Mesendoderm (in vitro differentiated cells): ENCODE results near the gene SDK2.

Source experiments
- DNase-seq: peaks from one replicate; pipeline ENCODE4 v3.0.0; 2013
- H2AK5ac ChIP-seq: 2 replicates; pipeline ENCODE4 v1.6.1; 2013; ENCODE audit warnings: low read length, inconsistent platforms
- H2BK120ac ChIP-seq: 2 replicates; pipeline ENCODE4 v1.6.1; 2013; ENCODE audit warnings: low read depth, mild to moderate bottlenecking, low read length, moderate library complexity, mixed read lengths
- H2BK15ac ChIP-seq: replicated peaks from 2 replicates; pipeline ENCODE4 v1.6.1; 2013; ENCODE audit warnings: low read depth, mild to moderate bottlenecking, moderate library complexity
- H2BK5ac ChIP-seq: 2 replicates; pipeline ENCODE4 v1.6.1; 2013; ENCODE audit warnings: low read length, inconsistent platforms
- H3K18ac ChIP-seq: 2 replicates; pipeline ENCODE4 v1.6.1; 2013; ENCODE audit warnings: mild to moderate bottlenecking, low read length, mixed read lengths
- H3K23ac ChIP-seq: one replicate; pipeline ENCODE4 v1.6.1; 2013; ENCODE audit warnings: low read length
- H3K27ac ChIP-seq: 2 replicates; pipeline ENCODE4 v1.5.1; 2013; ENCODE audit warnings: low read depth, mild to moderate bottlenecking, inconsistent platforms, low read length, moderate library complexity
- H3K27me3 ChIP-seq: 2 replicates; pipeline ENCODE4 v1.6.1; 2013; ENCODE audit warnings: low read length, control low read depth, mild to moderate bottlenecking, inconsistent platforms; ENCODE audit not compliant: insufficient read depth, poor library complexity
- H3K36me3 ChIP-seq: 2 replicates; pipeline ENCODE4 v1.6.1; 2013; ENCODE audit warnings: low read length, inconsistent platforms; ENCODE audit not compliant: control insufficient read depth, insufficient read depth
- H3K4ac ChIP-seq: one replicate; pipeline ENCODE4 v1.6.1; 2013; ENCODE audit warnings: low read depth, mild to moderate bottlenecking, low read length, moderate library complexity
- H3K4me1 ChIP-seq: 2 replicates; pipeline ENCODE4 v1.6.1; 2013; ENCODE audit warnings: low read depth, low read length, inconsistent platforms; ENCODE audit not compliant: control insufficient read depth
- H3K4me2 ChIP-seq: 2 replicates; pipeline ENCODE4 v1.6.1; 2013; ENCODE audit warnings: low read length
- H3K4me3 ChIP-seq: 2 replicates; pipeline ENCODE4 v1.5.1; 2013; ENCODE audit warnings: mild to moderate bottlenecking, low read length
- H3K56ac ChIP-seq: one replicate; pipeline ENCODE4 v1.6.1; 2013; ENCODE audit warnings: low read length
- H3K79me1 ChIP-seq: 2 replicates; pipeline ENCODE4 v1.6.1; 2013; ENCODE audit warnings: low read length, inconsistent platforms
- H3K79me2 ChIP-seq: 2 replicates; pipeline ENCODE4 v1.6.1; 2013; ENCODE audit warnings: mild to moderate bottlenecking, low read length; ENCODE audit not compliant: control insufficient read depth, insufficient read depth
- H3K9ac ChIP-seq: 2 replicates; pipeline ENCODE4 v1.6.1; 2013; ENCODE audit warnings: low read length, inconsistent platforms
- H4K5ac ChIP-seq: one replicate; pipeline ENCODE4 v1.6.1; 2013; ENCODE audit warnings: low read length
- H4K8ac ChIP-seq: one replicate; pipeline ENCODE4 v1.6.1; 2013; ENCODE audit warnings: low read depth, mild to moderate bottlenecking, control low read depth, low read length, moderate library complexity
- WGBS: extraction: QIAGEN DNeasy Blood & Tissue Kit; methylation state at CpG from one replicate; pipeline ENCODE4 v1.1.7; 2013; ENCODE audit warnings: low lambda C conversion rate, missing lambda C conversion rate; ENCODE audit not compliant: insufficient coverage; ENCODE audit errors: extremely low coverage; 5-methylcytosine and 5-hydroxymethylcytosine counted together

Gene SDK2

GRCh38 chr17:73437826-73438225, 206.4 kb downstream of the SDK2 start:
- Histone ChIP-seq H3K27me3 (no peaks in the 10 kb centered on the region), H2AK5ac (no peak overlapping the region), H3K18ac (no peak overlapping the region), H3K4me3 (no peak overlapping the region), H3K36me3 (no peaks in the 10 kb centered on the region), H3K23ac (peak overlapping the region; percentile 66), H3K79me1 (no peaks in the 10 kb centered on the region), H4K5ac (no peak overlapping the region), H3K79me2 (no peaks in the 10 kb centered on the region), H3K9ac (no peak overlapping the region), H2BK15ac (no peak overlapping the region), H2BK5ac (no peak overlapping the region), H3K56ac (no peak overlapping the region), H3K27ac (no peak overlapping the region), H4K8ac (no peak overlapping the region), H3K4ac (no peak overlapping the region), H2BK120ac (no peak overlapping the region), H3K4me1 (no peaks in the 10 kb centered on the region), H3K4me2 (no peak overlapping the region)
- DNase-seq: no peak
- WGBS: no CpG with 5 or more reads among the region's 16 CpGs

DNA sequence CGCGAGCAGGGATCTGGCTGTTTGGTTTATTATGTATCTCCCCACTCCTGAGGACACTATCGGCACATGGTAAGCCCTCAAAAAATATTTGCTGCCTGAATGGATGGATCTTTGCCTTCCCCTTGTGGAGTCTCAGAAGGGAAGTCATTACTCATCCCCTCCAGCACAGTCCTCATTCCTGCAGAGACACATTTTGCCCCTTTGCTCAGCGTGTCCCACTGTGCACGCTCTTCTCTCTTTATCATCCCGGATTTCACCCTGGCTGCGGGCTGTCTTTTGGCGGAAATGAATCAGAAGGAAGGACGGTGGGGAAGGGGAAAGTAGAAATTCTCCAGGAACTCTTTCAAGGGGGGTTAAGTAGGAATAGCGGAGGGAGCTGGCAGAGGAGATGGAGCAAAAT, 207.3 kb downstream of the SDK2 start:
- no peaks in the 10 kb centered on the region for H3K79me2 ChIP-seq
- H3K18ac ChIP-seq: no peak overlapping the region
- no peak for DNase-seq
- no peak overlapping the region for H3K56ac ChIP-seq
- H3K23ac ChIP-seq: peak overlapping the region; percentile 73
- H3K27ac ChIP-seq: no peak overlapping the region
- no peak overlapping the region for H4K8ac ChIP-seq
- H2BK5ac ChIP-seq: no peak overlapping the region
- no CpG with 5 or more reads among the region's 10 CpGs for WGBS
- no peak overlapping the region for H3K4ac ChIP-seq
- H3K36me3 ChIP-seq: no peaks in the 10 kb centered on the region
- no peak overlapping the region for H2AK5ac ChIP-seq
- no peak overlapping the region for H3K4me2 ChIP-seq
- H3K79me1 ChIP-seq: no peaks in the 10 kb centered on the region
- H4K5ac ChIP-seq: no peak overlapping the region
- H3K27me3 ChIP-seq: no peaks in the 10 kb centered on the region
- H2BK120ac ChIP-seq: no peak overlapping the region
- H3K4me3 ChIP-seq: no peak overlapping the region
- H3K9ac ChIP-seq: no peak overlapping the region
- no peaks in the 10 kb centered on the region for H3K4me1 ChIP-seq
- no peak overlapping the region for H2BK15ac ChIP-seq

DNA sequence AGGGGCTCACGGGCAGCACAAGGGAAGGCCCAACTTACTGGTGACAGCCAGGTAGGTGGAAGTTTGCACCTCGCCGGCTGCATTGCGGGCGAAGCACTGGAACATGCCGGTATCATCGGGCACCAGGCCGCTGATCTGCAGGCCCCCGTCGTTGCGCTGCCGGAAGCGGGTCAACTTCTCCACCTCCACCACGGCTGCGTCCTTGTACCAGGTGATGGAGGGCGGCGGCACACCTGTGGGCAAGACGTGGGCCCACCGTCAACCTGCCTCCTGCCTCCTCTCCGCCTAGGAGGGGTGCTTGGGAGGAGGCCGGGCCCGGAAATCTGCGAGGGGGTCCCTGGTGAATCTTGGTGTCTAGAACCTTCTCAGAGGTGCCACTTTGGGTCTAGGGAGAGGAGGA, 208.8 kb downstream of the SDK2 start:
- no peak overlapping the region for H2AK5ac ChIP-seq
- no peak overlapping the region for H3K4ac ChIP-seq
- H3K27me3 ChIP-seq: no peaks in the 10 kb centered on the region
- no peak overlapping the region for H3K56ac ChIP-seq
- no peak overlapping the region for H2BK120ac ChIP-seq
- no peak overlapping the region for H3K23ac ChIP-seq
- no peak overlapping the region for H3K9ac ChIP-seq
- no CpG with 5 or more reads among the region's 23 CpGs for WGBS
- H3K79me1 ChIP-seq: no peaks in the 10 kb centered on the region
- H3K79me2 ChIP-seq: no peaks in the 10 kb centered on the region
- H4K8ac ChIP-seq: no peak overlapping the region
- no peak overlapping the region for H2BK5ac ChIP-seq
- no peak overlapping the region for H2BK15ac ChIP-seq
- H3K18ac ChIP-seq: no peak overlapping the region
- H3K36me3 ChIP-seq: no peaks in the 10 kb centered on the region
- H3K4me1 ChIP-seq: no peaks in the 10 kb centered on the region
- no peak for DNase-seq
- H3K4me3 ChIP-seq: no peak overlapping the region
- H4K5ac ChIP-seq: no peak overlapping the region
- no peak overlapping the region for H3K4me2 ChIP-seq
- no peak overlapping the region for H3K27ac ChIP-seq

DNA sequence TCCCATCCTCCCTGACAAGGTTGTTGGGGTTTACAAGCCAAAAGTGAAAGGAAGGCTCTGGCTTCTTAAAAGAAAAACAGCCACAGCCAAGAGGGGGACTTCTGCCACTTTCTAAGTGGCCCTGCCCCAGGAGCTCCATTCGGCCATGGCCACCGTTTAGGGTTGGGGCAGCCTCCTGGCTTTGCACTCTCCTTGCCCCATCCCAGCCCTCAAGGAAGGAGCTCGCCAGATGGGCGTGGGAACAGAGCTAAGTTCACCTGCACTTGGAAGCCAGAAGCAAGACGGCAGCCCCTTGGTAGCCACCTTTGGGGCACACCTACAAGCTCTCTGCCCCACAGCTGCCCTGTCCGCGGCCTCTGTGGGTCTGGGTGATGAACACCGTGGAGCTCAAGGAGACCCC, 210.1 kb downstream of the SDK2 start:
- no peak for DNase-seq
- Histone ChIP-seq H4K5ac (no peak overlapping the region), H3K79me1 (no peaks in the 10 kb centered on the region), H3K79me2 (no peaks in the 10 kb centered on the region), H4K8ac (no peak overlapping the region), H3K4me3 (no peak overlapping the region), H3K18ac (no peak overlapping the region), H3K4ac (no peak overlapping the region), H3K27me3 (no peaks in the 10 kb centered on the region), H2AK5ac (no peak overlapping the region), H3K4me1 (no peaks in the 10 kb centered on the region), H2BK120ac (no peak overlapping the region), H2BK5ac (no peak overlapping the region), H3K27ac (no peak overlapping the region), H3K9ac (no peak overlapping the region), H3K56ac (no peak overlapping the region), H2BK15ac (no peak overlapping the region), H3K36me3 (no peaks in the 10 kb centered on the region), H3K4me2 (no peak overlapping the region), H3K23ac (no peak overlapping the region)
- no CpG with 5 or more reads among the region's 8 CpGs for WGBS

- H3K27me3 ChIP-seq: no peaks in the 10 kb centered on the region
- no peak overlapping the region for H3K4ac ChIP-seq
These were observed 210.7 kb downstream of the SDK2 start for GRCh38 chr17:73433501-73433900.

DNA sequence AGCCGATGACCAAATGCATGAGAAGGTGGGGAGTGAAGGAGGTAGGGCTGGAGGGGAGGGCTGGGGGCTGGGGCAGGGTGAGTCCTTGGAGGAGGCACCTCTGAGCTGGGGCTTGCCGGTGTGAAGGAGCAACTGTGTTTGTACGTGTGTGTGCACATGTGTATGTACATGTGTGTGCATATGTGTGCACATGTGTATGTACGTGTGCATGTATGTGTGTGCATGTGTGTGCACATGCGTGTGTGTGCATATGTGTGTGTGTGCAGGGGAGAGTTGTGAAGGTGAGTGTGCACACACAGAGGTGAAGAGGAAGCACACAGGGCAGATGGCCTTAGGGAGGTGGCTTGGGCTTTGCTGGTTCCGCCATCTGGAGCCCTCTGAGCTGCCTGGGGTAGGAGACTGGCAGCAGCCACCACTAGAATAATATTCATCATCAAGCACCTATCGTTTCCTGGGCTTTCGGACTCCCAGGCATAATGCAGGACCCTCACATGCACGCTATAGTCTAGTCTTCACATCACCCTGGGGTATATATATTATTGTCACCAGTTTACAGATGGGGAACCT, 211.5 kb downstream of the SDK2 start:
- Histone ChIP-seq H3K4ac (no peak overlapping the region), H2AK5ac (no peak overlapping the region), H3K4me2 (no peak overlapping the region), H3K79me1 (no peaks in the 10 kb centered on the region), H3K23ac (no peak overlapping the region), H3K4me1 (no peaks in the 10 kb centered on the region), H3K4me3 (no peak overlapping the region), H2BK120ac (no peak overlapping the region), H3K36me3 (no peaks in the 10 kb centered on the region), H3K27ac (no peak overlapping the region), H3K79me2 (no peaks in the 10 kb centered on the region), H4K8ac (no peak overlapping the region), H2BK15ac (no peak overlapping the region), H3K9ac (no peak overlapping the region), H3K56ac (no peak overlapping the region), H3K27me3 (no peaks in the 10 kb centered on the region), H3K18ac (no peak overlapping the region), H2BK5ac (no peak overlapping the region), H4K5ac (no peak overlapping the region)
- no peak for DNase-seq
- WGBS: no CpG with 5 or more reads among the region's 9 CpGs

More at GRCh38 chr17:73433501-73433900, 210.7 kb downstream of the SDK2 start:
- Histone ChIP-seq H3K4me2 (no peak overlapping the region), H3K27ac (no peak overlapping the region), H3K23ac (no peak overlapping the region), H3K4me1 (no peaks in the 10 kb centered on the region), H3K36me3 (no peaks in the 10 kb centered on the region), H2AK5ac (no peak overlapping the region), H3K4me3 (no peak overlapping the region), H3K9ac (no peak overlapping the region), H2BK5ac (no peak overlapping the region), H3K79me2 (no peaks in the 10 kb centered on the region), H2BK120ac (no peak overlapping the region), H3K18ac (no peak overlapping the region), H4K5ac (no peak overlapping the region), H2BK15ac (no peak overlapping the region), H3K56ac (no peak overlapping the region), H3K79me1 (no peaks in the 10 kb centered on the region), H4K8ac (no peak overlapping the region)
- WGBS: no CpG with 5 or more reads among the region's 11 CpGs
- no peak for DNase-seq
